Calu3 (cell line): ENCODE data around the gene PIK3R1. TPM values are rescaled to one million over a fixed set of nuclear protein-coding genes. Genes with fewer than 3 reads are reported as not detected.

Experiments
- BruUV-seq: library from RNA; stranded (reverse); fragments of 400-500 nt; replicated peaks from 2 replicates; lab custom pipeline; 2021; lab: Mats Ljungman, UMichigan
- CTCF ChIA-PET: fragments of 300-600 bp; sonication (Branson Sonifier 250); formaldehyde crosslinking; loops from one replicate; lab custom pipeline; 2022; ENCODE audit warnings: antibody characterized with exemption; lab: Charles Lee
- DNase-seq: peaks from one replicate; pipeline ENCODE4 v3.0.0; 2022
- H3K27ac Mint-ChIP-seq: one replicate; pipeline ENCODE4 v1.8.0; 2022; ENCODE audit warnings: mixed read lengths; ENCODE audit not compliant: unreplicated experiment
- H3K27me3 Mint-ChIP-seq: one replicate; pipeline ENCODE4 v1.8.0; 2022; ENCODE audit warnings: mixed read lengths; ENCODE audit not compliant: unreplicated experiment
- H3K36me3 Mint-ChIP-seq: one replicate; pipeline ENCODE4 v1.8.0; 2022; ENCODE audit warnings: mild to moderate bottlenecking, moderate library complexity, mixed read lengths; ENCODE audit not compliant: insufficient read depth, unreplicated experiment
- H3K4me1 Mint-ChIP-seq: one replicate; pipeline ENCODE4 v1.8.0; 2022; ENCODE audit warnings: mild to moderate bottlenecking, low read depth, mixed read lengths; ENCODE audit not compliant: unreplicated experiment
- H3K4me3 Mint-ChIP-seq: one replicate; pipeline ENCODE4 v1.8.0; 2022; ENCODE audit warnings: mild to moderate bottlenecking, low read depth, moderate library complexity, mixed read lengths; ENCODE audit not compliant: unreplicated experiment
- H3K9me3 Mint-ChIP-seq: one replicate; pipeline ENCODE4 v1.8.0; 2022; ENCODE audit warnings: low read depth, mixed read lengths; ENCODE audit not compliant: unreplicated experiment
- CTCF ChIP-seq: fragments of 200-600 bp; IDR thresholded peaks from one replicate; pipeline ENCODE4 v1.8.0; 2022; ENCODE audit warnings: antibody characterized with exemption; ENCODE audit not compliant: unreplicated experiment
- intact Hi-C: fragments of 100-400 bp; cut with micrococcal nuclease; formaldehyde crosslinking; loops from one replicate; pipeline ENCODE4 v1.10.0; 2022; ENCODE audit not compliant: unreplicated experiment
- total RNA-seq: library from RNA; stranded (reverse); gene quantifications from 2 replicates; pipeline ENCODE4 v1.2.3, GENCODE V29; 2022

The PIK3R1 gene
- total RNA-seq, 1 experiment from 2014 or later = 74.8 TPM

DNA sequence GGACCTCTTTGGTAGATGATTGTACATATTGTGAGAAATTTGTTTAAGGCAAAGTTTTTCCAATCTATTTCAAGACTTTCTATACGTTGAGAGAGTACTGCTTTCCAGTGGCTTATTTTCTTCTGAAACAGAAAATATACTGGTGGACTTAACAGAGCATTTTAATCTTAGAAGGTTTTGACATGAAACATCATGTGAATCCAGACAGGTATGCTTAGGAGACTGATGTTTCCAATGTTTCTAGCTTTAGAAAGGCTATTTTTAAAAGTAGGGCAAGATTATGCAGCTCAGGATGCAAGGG, 71.0 kb downstream of the PIK3R1 start:
- Mint-ChIP-seq H3K27ac (peak overlapping the region; percentile 39), H3K4me3 (no peak overlapping the region), H3K4me1 (peaks cover 58% of the 10 kb centered on the region), H3K36me3 (peaks cover 58% of the 10 kb centered on the region), H3K27me3 (no peaks in the 10 kb centered on the region), H3K9me3 (no peaks in the 10 kb centered on the region)
- BruUV-seq = no TSS peak
- no peak for TF ChIP-seq CTCF
- CTCF ChIA-PET = interaction anchor here (0.6 to 1.5 kb wide), 10 partner anchors 15 to 1040 kb away, joined by 3 to 10 read pairs (median 4); no protein-coding TSS in a partner anchor
- no peak for DNase-seq
- intact Hi-C loops = loop anchor here (1.0 to 10.0 kb wide), 6 partner anchors 46 to 676 kb away; no protein-coding TSS in a partner anchor

- no peaks in the 10 kb centered on the region for H3K9me3 Mint-ChIP-seq
- TF ChIP-seq CTCF = no peak
- intact Hi-C loops = loop anchor here (2.0 to 10.0 kb wide), 5 partner anchors 45 to 675 kb away; no protein-coding TSS in a partner anchor
- peaks cover 54% of the 10 kb centered on the region for H3K36me3 Mint-ChIP-seq
- H3K4me3 Mint-ChIP-seq = peak overlapping the region; percentile 79
- peaks cover 57% of the 10 kb centered on the region for H3K4me1 Mint-ChIP-seq
- H3K27ac Mint-ChIP-seq = peak overlapping the region; percentile 84
- BruUV-seq = no TSS peak
- no peak for DNase-seq
- H3K27me3 Mint-ChIP-seq = no peaks in the 10 kb centered on the region
- CTCF ChIA-PET = interaction anchor here (1.0 to 1.2 kb wide), 4 partner anchors 108 to 171 kb away, joined by 3 to 4 read pairs (median 4); no protein-coding TSS in a partner anchor
These were observed 72.0 kb downstream of the PIK3R1 start for GRCh38 chr5:68287631-68287975.

DNA sequence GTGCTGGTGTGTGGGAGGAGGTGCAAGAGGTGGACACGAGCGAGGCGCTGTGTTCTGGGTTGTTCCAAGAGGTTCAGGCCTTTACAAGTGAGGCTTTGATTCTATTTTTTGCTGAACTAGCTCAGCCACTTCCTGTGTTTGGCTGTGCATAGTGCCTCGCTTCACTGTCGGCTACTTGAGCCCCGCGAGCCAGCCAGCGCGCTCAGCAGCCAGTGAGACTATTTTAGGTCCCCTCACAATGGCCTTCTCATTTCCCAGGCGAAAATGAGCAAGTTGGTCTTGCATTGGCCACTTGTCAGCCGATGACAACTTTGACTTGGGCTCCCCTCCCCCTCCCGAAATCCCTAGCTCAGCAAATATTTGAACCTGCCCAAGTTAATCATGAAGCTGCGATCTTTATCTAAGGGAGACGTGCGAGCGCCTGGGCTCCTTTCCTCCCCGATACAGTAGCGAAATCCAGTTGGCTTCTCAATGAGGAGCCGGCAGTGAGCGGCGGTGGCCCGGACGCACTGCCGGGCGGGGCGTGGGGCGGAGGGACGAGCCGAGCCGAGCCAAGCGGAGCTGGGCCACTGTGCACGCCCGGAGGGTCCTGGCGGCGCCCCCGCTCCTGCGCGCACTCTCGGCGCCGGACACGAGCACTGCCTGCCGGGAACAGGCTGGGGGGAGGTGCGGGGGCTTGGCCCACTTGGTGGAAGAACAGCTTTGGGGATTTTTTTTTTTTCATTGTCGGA, 72.6 kb downstream of the PIK3R1 start:
- Mint-ChIP-seq H3K4me1 (peaks cover 59% of the 10 kb centered on the region), H3K27ac (peak overlapping the region; percentile 84), H3K36me3 (peaks cover 59% of the 10 kb centered on the region), H3K27me3 (no peaks in the 10 kb centered on the region), H3K4me3 (peak overlapping the region; percentile 79), H3K9me3 (no peaks in the 10 kb centered on the region)
- intact Hi-C loops = loop anchor here (1.0 to 10.0 kb wide), 8 partner anchors 44 to 719 kb away; no protein-coding TSS in a partner anchor
- no TSS peak for BruUV-seq
- TF ChIP-seq CTCF = no peak
- DNase-seq = peak; percentile 75
- CTCF ChIA-PET = interaction anchor here (1.0 to 1.2 kb wide), 4 partner anchors 107 to 171 kb away, joined by 3 to 4 read pairs (median 4); no protein-coding TSS in a partner anchor

GRCh38 chr5:68288707-68289134, 73.2 kb downstream of the PIK3R1 start:
- Mint-ChIP-seq H3K4me1 (peaks cover 59% of the 10 kb centered on the region), H3K36me3 (peaks cover 63% of the 10 kb centered on the region), H3K4me3 (peak overlapping the region; percentile 79), H3K27ac (peak overlapping the region; percentile 84), H3K9me3 (no peaks in the 10 kb centered on the region), H3K27me3 (no peaks in the 10 kb centered on the region)
- no TSS peak for BruUV-seq
- intact Hi-C loops = loop anchor here (1.0 to 10.0 kb wide), 7 partner anchors 44 to 719 kb away; no protein-coding TSS in a partner anchor
- DNase-seq = no peak
- TF ChIP-seq CTCF = no peak
- CTCF ChIA-PET = interaction anchor here (1.0 to 1.2 kb wide), 2 partner anchors 156 to 168 kb away, joined by 3 to 4 read pairs; no protein-coding TSS in a partner anchor
